GM12872 (cell line): ENCODE data around the gene PAK5.

Source experiments
- CTCF ChIP-seq: IDR thresholded peaks from 3 replicates; pipeline ENCODE4 v1.5.1; 2011; ENCODE audit warnings: low read depth, mild to moderate bottlenecking, low read length, moderate library complexity; ENCODE audit not compliant: insufficient read depth

PAK5 gene

GRCh38 chr20:9789131-9789530 lies 49.7 kb downstream of the PAK5 start:
- TF ChIP-seq CTCF = no peak

- no peak for TF ChIP-seq CTCF
Measured at GRCh38 chr20:9775176-9775575, 63.7 kb downstream of the PAK5 start.

DNA sequence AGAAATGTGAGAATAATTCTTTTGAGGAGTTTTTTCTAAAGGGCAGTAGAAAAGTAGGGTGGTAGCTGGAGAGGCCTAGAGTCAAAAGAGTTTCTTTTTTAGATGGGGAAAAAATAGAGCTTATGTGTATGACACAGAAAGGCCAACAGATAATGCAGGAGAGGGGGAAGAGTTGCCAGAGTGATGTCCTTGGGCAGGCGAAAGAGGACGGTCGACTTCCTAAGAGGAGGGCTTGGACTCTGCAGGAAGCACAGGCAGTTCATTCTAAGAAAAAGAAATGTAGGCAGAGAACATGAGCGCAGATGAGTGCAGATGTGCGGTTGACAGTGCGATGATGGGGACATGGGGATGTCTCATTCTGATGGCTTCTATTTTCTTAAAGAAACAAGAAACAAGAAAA lies 68.9 kb downstream of the PAK5 start:
- no peak for TF ChIP-seq CTCF

DNA sequence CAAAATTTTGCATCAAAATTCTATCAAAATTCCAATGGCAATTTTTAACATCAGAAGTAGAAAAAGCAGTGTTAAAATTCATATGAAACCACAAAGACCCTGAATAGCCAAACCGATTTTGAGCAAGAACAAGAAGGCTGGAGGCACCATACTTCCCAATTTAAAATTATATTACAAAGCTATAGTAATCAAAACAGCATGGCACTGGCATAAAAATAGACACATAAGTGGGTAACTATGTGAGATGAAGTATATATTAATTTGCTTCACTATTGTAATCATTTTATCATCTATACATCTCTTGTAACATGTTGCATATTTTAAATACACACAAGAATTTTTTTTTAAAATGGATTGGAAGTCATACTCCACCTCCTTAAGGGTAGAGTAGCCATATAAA lies 77.4 kb downstream of the PAK5 start:
- no peak for TF ChIP-seq CTCF

DNA sequence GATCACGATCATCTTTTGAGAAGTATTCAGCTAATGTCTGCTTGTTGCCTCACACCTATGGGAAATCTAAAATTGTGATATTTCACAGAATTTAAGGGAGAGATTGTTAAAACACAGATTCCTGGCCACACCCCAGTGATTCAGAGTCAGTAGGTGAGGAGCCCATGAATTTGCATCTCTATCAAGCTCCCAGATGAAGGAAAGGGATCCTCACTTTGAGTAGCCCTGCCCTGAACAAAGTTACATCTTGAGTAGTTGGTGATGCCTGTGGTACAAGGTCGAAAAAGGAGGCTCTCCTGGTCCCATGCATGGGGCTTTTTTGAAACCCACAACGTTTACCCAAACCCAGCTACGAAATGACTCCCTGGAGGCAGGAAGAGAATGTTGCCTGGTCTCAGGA lies 79.5 kb downstream of the PAK5 start:
- no peak for TF ChIP-seq CTCF

DNA sequence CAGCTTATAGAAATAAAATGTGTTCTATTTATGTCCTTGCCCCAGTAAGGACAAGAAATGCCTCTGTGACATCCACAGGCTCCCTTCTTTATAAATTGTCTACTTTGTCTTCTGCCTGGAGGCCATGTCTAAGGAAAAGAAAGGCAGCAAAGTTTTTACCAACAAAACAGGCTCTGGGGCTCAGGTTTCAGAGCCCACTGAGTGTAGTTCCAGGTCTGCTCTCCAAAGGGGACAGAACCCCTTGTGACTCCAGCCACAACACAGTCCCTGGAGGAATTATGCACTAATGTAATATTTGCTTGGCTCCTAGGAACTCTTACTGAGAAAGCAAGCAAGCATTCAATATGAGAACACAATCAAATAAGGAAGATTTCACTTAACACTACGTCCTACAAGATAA lies 80.1 kb downstream of the PAK5 start:
- no peak for TF ChIP-seq CTCF

GRCh38 chr20:9756660-9757059 lies 82.2 kb downstream of the PAK5 start:
- TF ChIP-seq CTCF = no peak

GRCh38 chr20:9755301-9755700 lies 83.6 kb downstream of the PAK5 start:
- TF ChIP-seq CTCF = no peak
